ENCODE measurements around the gene ASB2. TPM values are rescaled to one million over a fixed set of nuclear protein-coding genes. Genes with fewer than 3 reads are reported as not detected.

ASB2 gene
- total RNA-seq, 3 donors from 2014 or later (not counting 1 experiment from before 2014, with no cell fraction given), result 3.7 to 7.2 (median 4.8) TPM

- no peak for TF ChIP-seq CTCF (IDR thresholded peaks at IDR 0.05)
- no peaks in the 10 kb centered on the region for H3K9me3 ChIP-seq (ENCODE audit: control insufficient read depth, insufficient read depth, low read length)
- DNase-seq, result no peak
- no peak overlapping the region for H3K4me3 Mint-ChIP-seq
- peaks cover 10% of the 10 kb centered on the region for H3K4me1 ChIP-seq (ENCODE audit: control insufficient read depth, insufficient read depth, low read length)
- H3K27me3 ChIP-seq (ENCODE audit: control insufficient read depth, insufficient read depth, low read length), result no peaks in the 10 kb centered on the region
- H3K9me3 Mint-ChIP-seq, result no peaks in the 10 kb centered on the region
- ATAC-seq, result no peak
- intact Hi-C loops (cut with micrococcal nuclease), result no loop called here
- no peaks in the 10 kb centered on the region for H3K36me3 ChIP-seq (ENCODE audit: control insufficient read depth, insufficient read depth, low read length)
- no peak overlapping the region for H3K27ac ChIP-seq (ENCODE audit: low read length)
- H3K27me3 Mint-ChIP-seq (ENCODE audit: low read depth in 2 of 2), result no peaks in the 10 kb centered on the region
- WGBS (ENCODE audit: insufficient coverage), result 98% methylated on average over 7 of the region's 8 CpGs
- no peaks in the 10 kb centered on the region for H3K36me3 Mint-ChIP-seq
- H3K4me3 ChIP-seq (ENCODE audit: low read length), result no peak overlapping the region
- H3K27ac Mint-ChIP-seq, result no peak overlapping the region
- no peaks in the 10 kb centered on the region for H3K4me1 Mint-ChIP-seq
Measured at GRCh38 chr14:93935213-93935612, 41.2 kb downstream of the ASB2 start.

GRCh38 chr14:93932642-93933041 lies 43.7 kb downstream of the ASB2 start:
- Mint-ChIP-seq H3K9me3 (no peaks in the 10 kb centered on the region), H3K36me3 (no peaks in the 10 kb centered on the region), H3K4me3 (no peak overlapping the region), H3K27ac (no peak overlapping the region), H3K4me1 (no peaks in the 10 kb centered on the region), H3K27me3 (ENCODE audit: low read depth in 2 of 2) (no peaks in the 10 kb centered on the region)
- no peak for TF ChIP-seq CTCF (IDR thresholded peaks at IDR 0.05)
- no peaks in the 10 kb centered on the region for H3K9me3 ChIP-seq (ENCODE audit: control insufficient read depth, insufficient read depth, low read length)
- intact Hi-C loops (cut with micrococcal nuclease), result no loop called here
- H3K4me1 ChIP-seq (ENCODE audit: control insufficient read depth, insufficient read depth, low read length), result no peaks in the 10 kb centered on the region
- 87% methylated on average over 4 of the region's 4 CpGs for WGBS (ENCODE audit: insufficient coverage)
- no peaks in the 10 kb centered on the region for H3K36me3 ChIP-seq (ENCODE audit: control insufficient read depth, insufficient read depth, low read length)
- no peaks in the 10 kb centered on the region for H3K27me3 ChIP-seq (ENCODE audit: control insufficient read depth, insufficient read depth, low read length)
- DNase-seq (no peak), ATAC-seq (no peak)
- H3K27ac ChIP-seq (ENCODE audit: low read length), result no peak overlapping the region
- H3K4me3 ChIP-seq (ENCODE audit: low read length), result no peak overlapping the region

- H3K4me3 Mint-ChIP-seq, result no peak overlapping the region
- Histone ChIP-seq H3K4me1 (ENCODE audit: control insufficient read depth, insufficient read depth, low read length) (no peaks in the 10 kb centered on the region), H3K9me3 (ENCODE audit: control insufficient read depth, insufficient read depth, low read length) (no peaks in the 10 kb centered on the region), H3K27me3 (ENCODE audit: control insufficient read depth, insufficient read depth, low read length) (no peaks in the 10 kb centered on the region), H3K36me3 (ENCODE audit: control insufficient read depth, insufficient read depth, low read length) (no peaks in the 10 kb centered on the region), H3K27ac (ENCODE audit: low read length) (no peak overlapping the region), H3K4me3 (ENCODE audit: low read length) (no peak overlapping the region)
- no peaks in the 10 kb centered on the region for H3K4me1 Mint-ChIP-seq
- no peak overlapping the region for H3K27ac Mint-ChIP-seq
- DNase-seq, result no peak
- no peaks in the 10 kb centered on the region for H3K27me3 Mint-ChIP-seq (ENCODE audit: low read depth in 2 of 2)
- H3K9me3 Mint-ChIP-seq, result no peaks in the 10 kb centered on the region
- ATAC-seq, result no peak
- WGBS (ENCODE audit: insufficient coverage), result 92% methylated on average over 4 of the region's 4 CpGs
- no peaks in the 10 kb centered on the region for H3K36me3 Mint-ChIP-seq
- intact Hi-C loops (cut with micrococcal nuclease), result no loop called here
- no peak for TF ChIP-seq CTCF (IDR thresholded peaks at IDR 0.05)
Measured at GRCh38 chr14:93930989-93931307, 45.4 kb downstream of the ASB2 start.

- intact Hi-C loops (cut with micrococcal nuclease), result no loop called here
- Mint-ChIP-seq H3K36me3 (no peaks in the 10 kb centered on the region), H3K9me3 (no peaks in the 10 kb centered on the region), H3K27ac (no peak overlapping the region), H3K4me3 (no peak overlapping the region), H3K27me3 (ENCODE audit: low read depth in 2 of 2) (no peaks in the 10 kb centered on the region), H3K4me1 (no peaks in the 10 kb centered on the region)
- Histone ChIP-seq H3K9me3 (ENCODE audit: control insufficient read depth, insufficient read depth, low read length) (no peaks in the 10 kb centered on the region), H3K4me1 (ENCODE audit: control insufficient read depth, insufficient read depth, low read length) (no peaks in the 10 kb centered on the region), H3K36me3 (ENCODE audit: control insufficient read depth, insufficient read depth, low read length) (no peaks in the 10 kb centered on the region), H3K4me3 (ENCODE audit: low read length) (no peak overlapping the region), H3K27me3 (ENCODE audit: control insufficient read depth, insufficient read depth, low read length) (no peaks in the 10 kb centered on the region), H3K27ac (ENCODE audit: low read length) (no peak overlapping the region)
- DNase-seq (no peak), ATAC-seq (no peak)
- TF ChIP-seq CTCF (IDR thresholded peaks at IDR 0.05), result no peak
- 90% methylated on average over 8 of the region's 8 CpGs for WGBS (ENCODE audit: insufficient coverage)
Measured at GRCh38 chr14:93930296-93930988, 45.9 kb downstream of the ASB2 start.
